H1 (cell line): ENCODE measurements around the gene ELL2. TPM values are rescaled to one million over a fixed set of nuclear protein-coding genes. Genes with fewer than 3 reads are reported as not detected.

Experiments used
- CTCF ChIA-PET: fragments of 300-600 bp; sonication (Branson Sonifier 250); formaldehyde crosslinking; loops from one replicate; lab custom pipeline; 2021; ENCODE audit not compliant: partially characterized antibody; lab: Charles Lee
- POLR2A ChIA-PET: fragments of 300-600 bp; sonication (Branson Sonifier 250); formaldehyde crosslinking; loops from one replicate; lab custom pipeline; 2021; ENCODE audit warnings: inconsistent platforms; ENCODE audit not compliant: partially characterized antibody; lab: Charles Lee
- DNase-seq, 2 experiments: peaks; one replicate each; pipeline versions ENCODE4 v3.0.0 to v3.0.0-alpha.2; 2010 to 2022; ENCODE audit warnings: low spot score in 2 of 2, low read depth in 1 of 2, mixed read lengths in 1 of 2
- FAIRE-seq: peaks from 2 replicates; lab custom pipeline; 2011; peaks lifted over from hg19 to GRCh38; lab: Jason Lieb, UNC
- H2AFZ ChIP-seq: 2 replicates; pipeline ENCODE4 v1.8.1; 2012; ENCODE audit warnings: low read length, inconsistent platforms
- H2AK5ac ChIP-seq: 2 replicates; pipeline ENCODE4 v1.6.1; 2013; ENCODE audit warnings: low read depth, low read length
- H2BK120ac ChIP-seq: replicated peaks from 2 replicates; pipeline ENCODE3; 2013; ENCODE audit warnings: low read depth, low read length, inconsistent platforms
- H2BK12ac ChIP-seq: 2 replicates; pipeline ENCODE4 v1.6.1; 2013; ENCODE audit warnings: low read depth, low read length
- H2BK15ac ChIP-seq: 2 replicates; pipeline ENCODE4 v1.6.1; 2013; ENCODE audit warnings: low read length
- H2BK20ac ChIP-seq: 2 replicates; pipeline ENCODE4 v1.6.1; 2013; ENCODE audit warnings: low read length
- H2BK5ac ChIP-seq: 2 replicates; pipeline ENCODE4 v1.6.1; 2013; ENCODE audit warnings: low read depth, low read length
- H3K14ac ChIP-seq: 2 replicates; pipeline ENCODE4 v1.6.1; 2013; ENCODE audit warnings: inconsistent platforms; ENCODE audit not compliant: insufficient read length
- H3K18ac ChIP-seq: 2 replicates; pipeline ENCODE4 v1.6.1; 2013; ENCODE audit warnings: low read length; ENCODE audit errors: extremely low read depth
- H3K23ac ChIP-seq: 2 replicates; pipeline ENCODE4 v1.6.1; 2013; ENCODE audit warnings: inconsistent platforms; ENCODE audit not compliant: insufficient read length
- H3K23me2 ChIP-seq: 2 replicates; pipeline ENCODE4 v1.6.1; 2013; ENCODE audit warnings: low read depth, low read length
- H3K27ac ChIP-seq: 2 replicates; pipeline ENCODE4 v1.6.1; 2011; ENCODE audit warnings: low read depth, low read length, inconsistent platforms
- H3K27me3 ChIP-seq, 4 experiments: replicated peaks in 1 of 4; 1 replicate in 1 of 4; 2 replicates in 3 of 4; pipeline versions ENCODE4 v1.6.1 to v1.8.1; 2011 to 2013; ENCODE audit warnings: low read length in 3 of 4, mild to moderate bottlenecking in 3 of 4, inconsistent platforms in 2 of 4, mixed read lengths in 2 of 4, moderate library complexity in 1 of 4; ENCODE audit not compliant: control insufficient read depth in 3 of 4, insufficient read depth in 3 of 4; ENCODE audit errors: extremely low read depth in 1 of 4
- H3K36me3 ChIP-seq, 4 experiments: 2 replicates each; pipeline versions ENCODE4 v1.6.1 to v1.8.1; 2011 to 2013; ENCODE audit warnings: mild to moderate bottlenecking in 4 of 4, low read length in 3 of 4, moderate library complexity in 2 of 4, control low read depth in 1 of 4, inconsistent platforms in 1 of 4; ENCODE audit not compliant: insufficient read depth in 4 of 4, control insufficient read depth in 2 of 4
- H3K4ac ChIP-seq: replicated peaks from 2 replicates; pipeline ENCODE3; 2013; ENCODE audit warnings: low read length, low read depth, mixed read lengths, inconsistent platforms; ENCODE audit not compliant: insufficient read length
- H3K4me1 ChIP-seq, 4 experiments: replicated peaks in 1 of 4; 1 replicate in 1 of 4; 2 replicates in 3 of 4; pipeline versions ENCODE4 v1.6.1 to v1.8.1; 2011 to 2013; ENCODE audit warnings: low read length in 3 of 4, inconsistent platforms in 2 of 4, mixed read lengths in 1 of 4; ENCODE audit not compliant: insufficient read depth in 4 of 4, control insufficient read depth in 3 of 4
- H3K4me2 ChIP-seq, 2 experiments: 2 replicates each; pipeline versions ENCODE4 v1.6.1 to v1.8.1; 2011 to 2013; ENCODE audit warnings: low read depth in 2 of 2, low read length in 2 of 2, control low read depth in 1 of 2, inconsistent platforms in 1 of 2, mild to moderate bottlenecking in 1 of 2; ENCODE audit not compliant: insufficient read depth in 1 of 2
- H3K4me3 ChIP-seq, 4 experiments: fragments of 200-600, 300-600 bp in 1 of 4; sonication (generic), shearing (Covaris generic), sonication (Bioruptor Twin) in 1 of 4; 2 replicates each; pipeline versions ENCODE4 v1.5.1 to v1.8.1; 2011 to 2016; ENCODE audit warnings: low read length in 4 of 4, low read depth in 3 of 4, control low read depth in 2 of 4, inconsistent platforms in 2 of 4, mild to moderate bottlenecking in 2 of 4, mixed read lengths in 1 of 4, moderate library complexity in 1 of 4; ENCODE audit not compliant: insufficient read depth in 2 of 4; ENCODE audit errors: extremely low read depth in 1 of 4
- H3K56ac ChIP-seq: replicated peaks from 2 replicates; pipeline ENCODE3; 2013; ENCODE audit warnings: low read depth, mild to moderate bottlenecking, mixed read lengths, low read length, inconsistent platforms; ENCODE audit not compliant: insufficient read length
- H3K79me1 ChIP-seq: 2 replicates; pipeline ENCODE4 v1.6.1; 2013; ENCODE audit warnings: low read depth, low read length, control low read depth
- H3K79me2 ChIP-seq, 2 experiments: 2 replicates each; pipeline versions ENCODE4 v1.6.1 to v1.8.1; 2012 to 2013; ENCODE audit warnings: low read length in 2 of 2, mild to moderate bottlenecking in 2 of 2, inconsistent platforms in 1 of 2; ENCODE audit not compliant: insufficient read depth in 2 of 2, control insufficient read depth in 1 of 2
- H3K9ac ChIP-seq, 4 experiments: replicated peaks in 1 of 4; 1 replicate in 1 of 4; 2 replicates in 3 of 4; pipeline versions ENCODE4 v1.6.1 to v1.8.1; 2011 to 2013; ENCODE audit warnings: low read depth in 3 of 4, low read length in 3 of 4, control low read depth in 2 of 4, mild to moderate bottlenecking in 2 of 4, moderate library complexity in 2 of 4, inconsistent platforms in 1 of 4; ENCODE audit errors: extremely low read depth in 1 of 4
- H3K9me3 ChIP-seq, 2 experiments: 2 replicates each; pipeline versions ENCODE4 v1.6.1 to v1.8.1; 2012 to 2013; ENCODE audit warnings: mild to moderate bottlenecking in 2 of 2, moderate library complexity in 2 of 2, control low read depth in 1 of 2, inconsistent platforms in 1 of 2, low read depth in 1 of 2, low read length in 1 of 2, mixed read lengths in 1 of 2; ENCODE audit not compliant: insufficient read depth in 2 of 2
- H4K20me1 ChIP-seq, 2 experiments: replicated peaks in 1 of 2; 2 replicates each; pipeline versions ENCODE3 to v1.8.1; 2011 to 2013; ENCODE audit warnings: inconsistent platforms in 2 of 2, low read length in 2 of 2, mild to moderate bottlenecking in 1 of 2; ENCODE audit not compliant: insufficient read depth in 2 of 2, control insufficient read depth in 1 of 2
- H4K5ac ChIP-seq: 2 replicates; pipeline ENCODE4 v1.6.1; 2013; ENCODE audit warnings: low read length, low read depth, mixed read lengths, inconsistent platforms; ENCODE audit not compliant: insufficient read length
- H4K8ac ChIP-seq: 2 replicates; pipeline ENCODE4 v1.8.0; 2013; ENCODE audit warnings: mild to moderate bottlenecking, moderate library complexity, low read length, inconsistent platforms; ENCODE audit not compliant: insufficient read depth; ENCODE audit errors: extremely low read depth
- H4K91ac ChIP-seq: replicated peaks from 2 replicates; pipeline ENCODE3; 2013; ENCODE audit warnings: low read length, mixed read lengths, inconsistent platforms; ENCODE audit not compliant: insufficient read length
- BCL11A ChIP-seq, 2 experiments: IDR thresholded peaks; one replicate each; pipeline ENCODE4 v1.6.1; 2011; ENCODE audit warnings: low read depth in 2 of 2, low read length in 2 of 2, mild to moderate bottlenecking in 2 of 2
- CHD1 ChIP-seq: IDR thresholded peaks from 2 replicates; pipeline ENCODE4 v1.6.1; 2012; ENCODE audit warnings: low read depth, low read length, improper control_type of control experiment
- GTF2F1 ChIP-seq: IDR thresholded peaks from 2 replicates; pipeline ENCODE4 v1.6.1; 2012; ENCODE audit warnings: low read depth, low read length, improper control_type of control experiment, borderline replicate concordance
- KDM5A ChIP-seq: fragments of 200-600 bp; IDR thresholded peaks from 2 replicates; pipeline ENCODE4 v1.7.1; 2012; ENCODE audit warnings: mild to moderate bottlenecking, low read length, inconsistent platforms, mixed read lengths
- NANOG ChIP-seq: IDR thresholded peaks from 2 replicates; pipeline ENCODE4 v1.6.1; 2011; ENCODE audit warnings: low read length, low read depth, mild to moderate bottlenecking, inconsistent platforms; ENCODE audit not compliant: insufficient read depth, poor library complexity, severe bottlenecking
- NRF1 ChIP-seq: IDR thresholded peaks from 2 replicates; pipeline ENCODE4 v1.6.1; 2011; ENCODE audit warnings: mild to moderate bottlenecking, low read depth, low read length, improper control_type of control experiment
- WGBS, 2 experiments: shearing (Covaris generic) in 1 of 2; methylation state at CpG; one replicate each; pipeline versions ENCODE4 v1.1.6 to v1.1.7; 2013 to 2015; ENCODE audit warnings: low lambda C conversion rate in 2 of 2, mixed read lengths in 2 of 2, inconsistent platforms in 1 of 2, low coverage in 1 of 2, missing lambda C conversion rate in 1 of 2; ENCODE audit not compliant: insufficient replicate concordance in 2 of 2, insufficient coverage in 1 of 2, insufficient read length in 1 of 2; ENCODE audit errors: extremely low coverage in 1 of 2, missing lambda C conversion rate in 1 of 2; 5-methylcytosine and 5-hydroxymethylcytosine counted together
- polyA plus RNA-seq, 7 experiments: library from polyadenylated mRNA; depleted of rRNA in 3 of 7; stranded (reverse) in 5 of 7; unstranded in 2 of 7; fragments of >200 nt in 5 of 7; fragments of 200-250 nt in 2 of 7; gene quantifications; 1 replicate in 5 of 7; 2 replicates in 1 of 7; 4 replicates in 1 of 7; pipeline versions ENCODE4 v1.2.1 to v1.2.3, GENCODE V29; 2011 to 2013; ENCODE audit warnings: missing spikeins in 2 of 7, mixed read lengths in 2 of 7
- total RNA-seq: library from RNA; stranded (reverse); fragmentation: NEBNext Ultra II Directional; extraction: Animal tissue kit (Norgen Biotek cat#: 25700); gene quantifications from 2 replicates; pipeline ENCODE4 v1.2.1, GENCODE V29; 2021

Gene ELL2
- total and polyA plus RNA-seq, 2 of the 8 experiments (the other 6 are each of a cell fraction or from before 2014, with no cell fraction given), result 6.3 to 29.4 TPM

DNA sequence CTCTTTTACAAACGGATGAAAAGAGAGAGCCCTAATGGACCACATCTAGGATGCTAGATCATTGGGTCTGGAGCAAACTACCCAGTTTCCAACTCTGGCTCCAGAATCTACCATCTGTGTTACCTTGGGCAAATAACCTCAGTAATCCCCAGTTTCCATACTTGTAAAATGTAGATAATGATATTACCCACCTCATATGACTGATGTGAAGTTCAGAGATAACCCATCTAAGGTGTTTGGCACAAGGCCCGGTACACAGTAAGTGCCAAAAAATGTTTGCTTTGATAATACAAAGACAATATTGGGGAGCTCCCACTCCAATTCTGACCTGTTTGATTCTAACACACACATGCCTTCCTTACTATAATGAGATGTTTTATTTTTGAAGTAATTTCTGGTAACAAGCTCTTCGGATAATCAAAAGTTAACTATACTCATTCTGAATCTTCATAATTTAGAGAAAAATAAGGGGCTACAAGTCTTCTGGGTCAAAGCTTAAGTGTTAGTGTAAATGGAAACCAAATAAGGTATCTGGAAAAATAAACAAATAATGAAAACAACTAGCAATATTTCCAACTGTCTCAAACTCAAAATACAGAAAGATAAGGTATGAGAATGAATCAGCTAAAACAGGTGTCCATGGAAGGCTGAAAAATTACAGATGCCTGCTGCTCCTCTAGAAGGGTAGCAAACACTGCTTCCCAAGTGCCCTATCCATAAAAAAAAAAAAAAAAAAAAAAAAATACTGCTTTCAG, 30.4 kb downstream of the ELL2 start:
- H3K27ac ChIP-seq, result no peak overlapping the region
- no peak overlapping the region for H2BK120ac ChIP-seq
- ChIA-PET CTCF (interaction anchor here (0.7 kb wide), 1 partner anchor 190 kb away, joined by 3 read pairs; no protein-coding TSS in a partner anchor), POLR2A (interaction anchor here (1.3 kb wide), 1 partner anchor 28 kb away, joined by 4 read pairs; no protein-coding TSS in a partner anchor)
- H2BK5ac ChIP-seq, result no peak overlapping the region
- H3K18ac ChIP-seq, result no peak overlapping the region
- no peak overlapping the region for H2BK20ac ChIP-seq
- H3K9me3 ChIP-seq, result no peaks in the 10 kb centered on the region
- no peak for DNase-seq
- no peak overlapping the region for H2AFZ ChIP-seq
- H3K4me3 ChIP-seq, result no peak overlapping the region
- no peak overlapping the region for H4K8ac ChIP-seq
- H3K9ac ChIP-seq, result no peak overlapping the region
- H2BK15ac ChIP-seq, result no peak overlapping the region
- H4K5ac ChIP-seq, result no peak overlapping the region
- no peaks in the 10 kb centered on the region; a peak in 1 of 7 replicates for H3K4me1 ChIP-seq
- H3K27me3 ChIP-seq, result no peaks in the 10 kb centered on the region
- no peak overlapping the region for H3K23ac ChIP-seq
- H3K23me2 ChIP-seq, result no peaks in the 10 kb centered on the region
- no peaks in the 10 kb centered on the region for H3K79me1 ChIP-seq
- no peak overlapping the region for H2AK5ac ChIP-seq
- no peak overlapping the region for H3K4ac ChIP-seq
- WGBS, 2 experiments, result 89% methylated on average over 3 of the region's 3 CpGs; no CpG with 5 or more reads in 1 of the 2 experiments
- no peaks in the 10 kb centered on the region for H3K79me2 ChIP-seq
- TF ChIP-seq CHD1 (no peak), NRF1 (no peak), KDM5A (no peak), NANOG (no peak), BCL11A (IDR thresholded peaks at IDR 0.05; ENCODE audit: low read depth in 2 of 2, low read length in 2 of 2) (no peak), GTF2F1 (no peak)
- no peak overlapping the region for H2BK12ac ChIP-seq
- no peak overlapping the region for H3K14ac ChIP-seq
- no peaks in the 10 kb centered on the region for H4K20me1 ChIP-seq
- H4K91ac ChIP-seq, result no peak overlapping the region
- H3K36me3 ChIP-seq, result no peaks in the 10 kb centered on the region
- no peak overlapping the region for H3K56ac ChIP-seq
- no peak overlapping the region for H3K4me2 ChIP-seq
- no peak for FAIRE-seq
